HG02571 (cell line): ENCODE measurements around the gene SMIM27.
"Not testable (repeated sequence)": the region's sequence is repeated elsewhere in the genome, so short reads cannot be mapped to it uniquely, and the experiment has no call there.

ENCODE experiments used
- ATAC-seq: cut with Tn5 transposase; IDR thresholded peaks from one replicate; pipeline ENCODE4 v1.9.1; 2021; ENCODE audit warnings: mild to moderate bottlenecking, moderate library complexity; ENCODE audit not compliant: unreplicated experiment

Gene SMIM27

GRCh38 chr9:32552172-32552872, at the start of gene SMIM27, which contains the start of gene TOPORS:
SMIM27 (plus strand) TSS chr9:32552327; CDS start chr9:32552435, 108 bp downstream.
TOPORS (minus strand) TSS chr9:32552586; CDS start chr9:32552436, 150 bp downstream.
- peak; percentile 62 for ATAC-seq

- no peak for ATAC-seq
Measured at GRCh38 chr9:32502464-32502863, 49.7 kb upstream of the SMIM27 start.

- no peak for ATAC-seq
Measured at GRCh38 chr9:32503008-32503407, 49.1 kb upstream of the SMIM27 start.

GRCh38 chr9:32508728-32509127, 43.4 kb upstream of the SMIM27 start:
- ATAC-seq: no peak

GRCh38 chr9:32516241-32516640, 35.9 kb upstream of the SMIM27 start:
- no peak for ATAC-seq

GRCh38 chr9:32518276-32518675, 33.9 kb upstream of the SMIM27 start:
- ATAC-seq: no peak

GRCh38 chr9:32523910-32524309, 28.2 kb upstream of the SMIM27 start:
- no peak for ATAC-seq

- ATAC-seq: not testable (repeated sequence)
Measured at GRCh38 chr9:32524558-32524891, 27.6 kb upstream of the SMIM27 start.

GRCh38 chr9:32524892-32525708, 27.0 kb upstream of the SMIM27 start:
- ATAC-seq: no peak

GRCh38 chr9:32525709-32526030, 26.5 kb upstream of the SMIM27 start:
- ATAC-seq: no peak

GRCh38 chr9:32526041-32526706, 26.0 kb upstream of the SMIM27 start, which contains the start of gene RIGI:
RIGI (minus strand) TSS chr9:32526196; CDS start chr9:32526166, 30 bp downstream.
- peak; percentile 76 for ATAC-seq

- no peak for ATAC-seq
Measured at GRCh38 chr9:32526707-32527048, 25.4 kb upstream of the SMIM27 start.

GRCh38 chr9:32533336-32533735, 18.8 kb upstream of the SMIM27 start:
- ATAC-seq: no peak

- no peak for ATAC-seq
Measured at GRCh38 chr9:32533816-32534215, 18.3 kb upstream of the SMIM27 start.

- ATAC-seq: no peak
Measured at GRCh38 chr9:32543047-32543446, 9.1 kb upstream of the SMIM27 start.

- ATAC-seq: no peak
Measured at GRCh38 chr9:32545884-32546283, 6.2 kb upstream of the SMIM27 start.

GRCh38 chr9:32548213-32548612, 3.9 kb upstream of the SMIM27 start:
- ATAC-seq: not testable (repeated sequence)

GRCh38 chr9:32550150-32550561, 2.0 kb upstream of the SMIM27 start:
- no peak for ATAC-seq

- peak; percentile 62 for ATAC-seq
Measured at GRCh38 chr9:32550562-32551275, 1.4 kb upstream of the SMIM27 start.

- ATAC-seq: peak; percentile 9
Measured at GRCh38 chr9:32551276-32552051, 663 bp upstream of the SMIM27 start.
